ENCODE measurements around the gene TMEM63C. TPM values are rescaled to one million over a fixed set of nuclear protein-coding genes. Genes with fewer than 3 reads are reported as not detected.

Gene TMEM63C
- total RNA-seq, 4 donors from 2014 or later, result 20.1 to 60.2 (median 33.9) TPM

GRCh38 chr14:77305696-77306095, 124.1 kb downstream of the TMEM63C start:
- Histone ChIP-seq H3K9me3 (no peaks in the 10 kb centered on the region), H3K27ac (peak overlapping the region in 1 of 4 donors; percentile 43), H3K27me3 (no peaks in the 10 kb centered on the region), H3K4me1 (peaks cover 3 to 30% (median 8%) of the 10 kb centered on the region in 4 donors), H3K36me3 (peaks cover 0 to 4% (median 0%) of the 10 kb centered on the region in 4 donors), H3K4me3 (no peak overlapping the region)
- in situ Hi-C loops (cut with MboI; ENCODE audit: low pct_ligation_motif_present in 1 of 4, low pct_unique_long_range_greater_than_20kb in 1 of 4, low sequenced_read_pairs in 3 of 4), result loop anchor here in 2 of 4 donors (25.0 kb wide), 3 partner anchors 168 to 418 kb away; partner anchors contain the start of gene ZDHHC22 (in 1 of the 2)
- intact Hi-C loops (cut with DNase I; ENCODE audit: low total_unique reads), result no loop called here
- 81 to 100% methylated on average over 1 to 4 of the region's 4 CpGs for WGBS, 2 donors (ENCODE audit: low coverage in 1 of 2)
- TF ChIP-seq CTCF (IDR thresholded peaks at IDR 0.05) (no peak), EP300 (IDR thresholded peaks at IDR 0.05; ENCODE audit: low read depth) (no peak), POLR2A (IDR thresholded peaks at IDR 0.05) (no peak), POLR2AphosphoS5 (IDR thresholded peaks at IDR 0.05) (no peak)
- DNase-seq, result no peak

DNA sequence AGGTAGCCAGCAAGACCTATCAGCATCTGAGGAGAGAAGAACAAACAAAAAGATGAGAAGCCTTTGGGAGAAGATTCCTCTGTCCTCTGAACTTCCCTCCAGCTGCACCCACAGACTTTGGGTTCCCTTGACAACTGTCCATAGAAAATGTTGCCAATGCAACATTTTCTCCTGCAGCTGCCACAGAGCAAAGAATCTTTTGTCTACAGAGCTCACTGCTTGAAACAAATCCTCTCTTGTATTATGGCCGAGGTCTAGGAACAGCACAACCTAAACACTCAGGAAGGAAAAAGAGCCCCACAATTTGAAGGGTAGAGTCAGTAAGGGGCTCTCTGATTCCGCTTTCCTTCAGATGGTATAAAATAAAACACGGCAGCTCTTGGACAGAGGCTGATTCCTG, 124.8 kb downstream of the TMEM63C start:
- no peak for DNase-seq
- Histone ChIP-seq H3K36me3 (peaks cover 0 to 4% (median 0%) of the 10 kb centered on the region in 4 donors), H3K4me1 (peaks cover 0 to 23% (median 8%) of the 10 kb centered on the region in 4 donors), H3K27ac (peak overlapping the region in 3 of 4 donors; percentile 32 to 43 (median 42)), H3K9me3 (no peaks in the 10 kb centered on the region), H3K27me3 (no peaks in the 10 kb centered on the region), H3K4me3 (no peak overlapping the region)
- in situ Hi-C loops (cut with MboI; ENCODE audit: low pct_ligation_motif_present in 1 of 4, low pct_unique_long_range_greater_than_20kb in 1 of 4, low sequenced_read_pairs in 3 of 4), result loop anchor here in 2 of 4 donors (25.0 kb wide), 3 partner anchors 169 to 419 kb away; partner anchors contain the start of gene ZDHHC22 (in 1 of the 2)
- WGBS, 2 donors (ENCODE audit: low coverage in 1 of 2), result 64 to 72% methylated on average over 3 of the region's 3 CpGs
- TF ChIP-seq POLR2A (IDR thresholded peaks at IDR 0.05) (no peak), CTCF (IDR thresholded peaks at IDR 0.05) (no peak), EP300 (IDR thresholded peaks at IDR 0.05; ENCODE audit: low read depth) (no peak), POLR2AphosphoS5 (IDR thresholded peaks at IDR 0.05) (no peak)
- intact Hi-C loops (cut with DNase I; ENCODE audit: low total_unique reads), result no loop called here

DNA sequence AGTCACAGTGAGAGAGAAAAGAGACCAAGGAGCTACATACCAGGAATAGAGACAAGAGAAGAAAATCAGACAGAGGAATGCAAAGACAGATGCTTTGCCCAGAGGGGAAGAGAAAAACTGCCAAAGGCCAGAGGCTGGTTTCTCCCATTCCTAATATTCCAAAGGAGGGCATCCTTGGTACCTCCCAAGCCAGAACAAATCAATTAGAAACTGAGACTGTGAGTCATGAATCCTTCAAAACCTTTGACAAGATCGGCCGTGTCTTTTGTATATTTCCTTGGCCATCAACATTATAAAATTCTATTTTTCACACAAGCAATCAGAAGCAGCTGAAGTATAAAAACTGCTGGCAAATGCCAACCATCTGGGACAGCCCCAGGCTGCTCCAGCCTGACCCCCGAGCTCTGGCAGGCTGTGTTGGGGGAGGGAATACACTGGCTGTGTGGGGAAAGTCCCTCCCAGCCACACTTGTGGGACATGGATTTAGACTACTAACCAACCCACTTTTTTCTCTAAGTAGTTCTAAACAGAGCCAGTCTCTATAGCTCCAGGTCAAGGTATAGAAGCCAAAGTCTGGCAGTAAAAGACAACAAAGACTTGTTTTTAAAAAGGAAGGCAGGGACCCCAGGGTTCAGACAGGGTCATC, 125.4 kb downstream of the TMEM63C start:
- no peak overlapping the region for H3K4me3 ChIP-seq
- H3K9me3 ChIP-seq, result no peaks in the 10 kb centered on the region
- peak overlapping the region in 3 of 4 donors; percentile 32 to 43 (median 42) for H3K27ac ChIP-seq
- DNase-seq, result no peak
- peaks cover 0 to 22% (median 8%) of the 10 kb centered on the region in 4 donors for H3K4me1 ChIP-seq
- intact Hi-C loops (cut with DNase I; ENCODE audit: low total_unique reads), result no loop called here
- 49 to 50% methylated on average over 2 to 3 of the region's 3 CpGs for WGBS, 2 donors (ENCODE audit: low coverage in 1 of 2)
- peaks cover 0 to 4% (median 0%) of the 10 kb centered on the region in 4 donors for H3K36me3 ChIP-seq
- TF ChIP-seq POLR2AphosphoS5 (IDR thresholded peaks at IDR 0.05) (no peak), CTCF (IDR thresholded peaks at IDR 0.05) (no peak), EP300 (IDR thresholded peaks at IDR 0.05; ENCODE audit: low read depth) (no peak), POLR2A (IDR thresholded peaks at IDR 0.05) (no peak)
- no peaks in the 10 kb centered on the region for H3K27me3 ChIP-seq
- in situ Hi-C loops (cut with MboI; ENCODE audit: low pct_ligation_motif_present in 1 of 4, low pct_unique_long_range_greater_than_20kb in 1 of 4, low sequenced_read_pairs in 3 of 4), result loop anchor here in 2 of 4 donors (25.0 kb wide), 3 partner anchors 170 to 420 kb away; partner anchors contain the start of gene ZDHHC22 (in 1 of the 2)

Small RNA genes within 50 kb of the gene (small RNA-seq; reads per million reads assigned to genes)
- gene MIR1260A (0 reads per million in 4 donors), gene RF00421 (0 reads per million in 4 donors)

Other genes with a start within 250 kb of the TMEM63C start
- 10 to 100 TPM; 21.0 to 53.5 (median 32.5) TPM for gene IRF2BPL, start 153.1 kb upstream of the TMEM63C start, total RNA-seq
- 10 to 100 TPM; 30.8 to 97.1 (median 67.8) TPM for gene CIPC, start 83.5 kb upstream of the TMEM63C start, total RNA-seq
- under 1 TPM in 1 of 4 donors, not detected in 3; 0.14 TPM for gene ZDHHC22, start 40.0 kb upstream of the TMEM63C start, total RNA-seq
- 1 to 10 TPM in 1 of 4 donors, under 1 TPM in 1, not detected in 2; 0.64 to 1.4 TPM for gene NGB, start 89.4 kb downstream of the TMEM63C start, total RNA-seq
- gene POMT2, start 139.1 kb downstream of the TMEM63C start, total RNA-seq, result 10 to 100 TPM; 12.0 to 77.4 (median 24.9) TPM
- gene GSTZ1, start 139.2 kb downstream of the TMEM63C start, total RNA-seq, result 10 to 100 TPM in 3 of 4 donors, 1 to 10 TPM in 1; 1.5 to 40.7 (median 19.7) TPM
- 1 to 10 TPM; 4.9 to 9.2 (median 6.2) TPM for gene TMED8, start 195.3 kb downstream of the TMEM63C start, total RNA-seq
- gene SAMD15, start 195.6 kb downstream of the TMEM63C start, total RNA-seq, result under 1 TPM in 2 of 4 donors, not detected in 2; 0.16 to 0.41 TPM
- 1 to 10 TPM in 3 of 4 donors, under 1 TPM in 1; 0.68 to 2.2 (median 1.4) TPM for gene NOXRED1, start 241.7 kb downstream of the TMEM63C start, total RNA-seq